ENCODE measurements around the gene MCUB.

MCUB gene

DNA sequence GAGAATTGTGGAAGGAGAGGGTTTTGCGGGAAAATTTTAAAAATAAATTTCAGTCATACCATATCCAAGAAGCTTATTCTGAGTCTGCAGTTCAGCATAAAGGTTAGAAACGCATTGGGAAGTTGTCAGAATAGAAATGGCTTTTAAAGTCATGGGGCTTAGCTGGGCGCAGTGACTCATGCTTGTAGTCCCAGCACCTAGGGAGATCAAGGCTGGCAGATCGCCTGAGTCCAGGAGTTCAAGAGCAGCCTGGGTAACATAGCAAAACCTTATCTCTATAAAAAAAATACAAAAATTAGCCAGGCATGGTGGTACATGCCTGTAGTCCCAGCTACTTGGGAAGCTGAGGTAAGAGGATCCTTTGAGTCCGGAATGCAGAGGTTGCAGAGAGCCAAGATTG lies 173.7 kb downstream of the MCUB start:
- no peak for DNase-seq

DNA sequence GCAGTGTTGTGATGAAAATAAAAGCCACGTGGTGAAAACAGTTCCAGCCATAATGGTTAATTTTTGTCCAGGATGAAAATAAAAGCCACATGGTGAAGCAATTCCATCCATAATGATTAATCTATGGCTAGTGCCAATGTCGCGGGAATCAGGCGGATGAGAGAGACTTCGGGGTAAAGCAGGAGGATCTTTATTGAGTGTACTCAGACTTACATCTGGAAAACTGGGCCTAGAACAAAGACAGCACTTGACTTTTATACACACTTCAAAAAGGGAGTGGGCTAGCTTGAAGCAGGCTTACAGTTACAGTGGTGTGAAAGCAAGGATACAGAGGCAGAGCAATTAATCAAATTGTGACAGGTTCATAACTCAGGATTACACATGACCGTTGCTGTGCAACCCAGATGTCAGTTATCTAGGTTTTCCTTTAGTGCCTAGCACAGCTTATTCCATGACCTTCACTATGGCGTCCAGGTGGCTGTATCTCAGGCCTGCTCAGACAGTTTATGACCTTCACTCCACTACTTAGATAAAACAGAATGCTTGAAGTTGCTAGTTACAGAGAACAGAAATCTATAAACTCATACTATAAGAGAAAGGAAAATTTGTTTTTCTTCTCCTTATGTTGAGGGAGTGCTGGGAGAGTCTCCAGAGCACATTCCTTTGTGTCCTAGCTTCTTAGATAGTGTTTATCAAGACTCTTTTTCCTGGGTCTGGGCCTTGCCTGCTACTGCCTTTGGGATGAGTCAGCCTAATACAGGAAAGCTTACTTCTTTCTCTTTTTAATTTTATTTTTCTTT lies 175.7 kb downstream of the MCUB start:
- no peak for DNase-seq

All from bone marrow (tissue), 2 donors.